Fibroblast of lung (primary cell): ENCODE measurements around the gene AK5. TPM values are rescaled to one million over a fixed set of nuclear protein-coding genes. Genes with fewer than 3 reads are reported as not detected.

Experiments
- DNase-seq, 2 donors: peaks; one replicate each; pipeline versions ENCODE4 v3.0.0 to v3.0.0-alpha.2; 2010; ENCODE audit warnings: low read depth in 2 of 2
- H2AFZ ChIP-seq: 2 replicates; pipeline ENCODE4 v1.5.1; 2012; ENCODE audit warnings: low read length, control low read depth, inconsistent platforms
- H3K27ac ChIP-seq: 2 replicates; pipeline ENCODE4 v1.5.1; 2011; ENCODE audit warnings: low read length, control low read depth; ENCODE audit not compliant: insufficient read depth
- H3K27me3 ChIP-seq: 2 replicates; pipeline ENCODE4 v1.5.1; 2011; ENCODE audit warnings: mild to moderate bottlenecking, low read length; ENCODE audit not compliant: control insufficient read depth, insufficient read depth
- H3K36me3 ChIP-seq: 2 replicates; pipeline ENCODE4 v1.5.1; 2011; ENCODE audit warnings: low read length; ENCODE audit not compliant: control insufficient read depth, insufficient read depth
- H3K4me1 ChIP-seq: 2 replicates; pipeline ENCODE4 v1.5.1; 2011; ENCODE audit warnings: low read length; ENCODE audit not compliant: control insufficient read depth, insufficient read depth; ENCODE audit errors: extremely low read depth
- H3K4me2 ChIP-seq: 2 replicates; pipeline ENCODE4 v1.5.1; 2011; ENCODE audit warnings: low read length, control low read depth; ENCODE audit not compliant: insufficient read depth; ENCODE audit errors: extremely low read depth
- H3K4me3 ChIP-seq, 4 experiments: fragments of 200-600 bp in 1 of 4; sonication (generic) in 1 of 4; replicated peaks in 1 of 4; 2 replicates each; pipeline ENCODE4 v1.5.1; 2011 to 2016; ENCODE audit warnings: low read length in 4 of 4, low read depth in 3 of 4, mild to moderate bottlenecking in 3 of 4, control low read depth in 2 of 4, inconsistent platforms in 1 of 4, mixed read lengths in 1 of 4; ENCODE audit not compliant: insufficient read depth in 1 of 4; ENCODE audit errors: control extremely low read depth in 1 of 4
- H3K79me2 ChIP-seq: 2 replicates; pipeline ENCODE4 v1.5.1; 2012; ENCODE audit warnings: mild to moderate bottlenecking, low read length, inconsistent platforms; ENCODE audit not compliant: control insufficient read depth, insufficient read depth
- H3K9ac ChIP-seq: 2 replicates; pipeline ENCODE4 v1.5.1; 2011; ENCODE audit warnings: mild to moderate bottlenecking, low read length, control low read depth; ENCODE audit not compliant: insufficient read depth
- H3K9me3 ChIP-seq: 2 replicates; pipeline ENCODE4 v1.5.1; 2012; ENCODE audit warnings: low read depth, low read length; ENCODE audit not compliant: control insufficient read depth, insufficient read depth
- H4K20me1 ChIP-seq: 2 replicates; pipeline ENCODE4 v1.5.1; 2011; ENCODE audit warnings: low read length; ENCODE audit not compliant: control insufficient read depth, insufficient read depth; ENCODE audit errors: extremely low read depth
- CTCF ChIP-seq, 2 donors: IDR thresholded peaks in 1 of 2; conservative IDR thresholded peaks in 1 of 2; 1 replicate in 1 of 2; 2 replicates in 1 of 2; pipeline ENCODE4 v1.5.1; 2011 to 2012; ENCODE audit warnings: low read length in 2 of 2, control low read depth in 1 of 2, inconsistent platforms in 1 of 2, low read depth in 1 of 2, mild to moderate bottlenecking in 1 of 2
- EZH2 ChIP-seq: IDR thresholded peaks from 2 replicates; pipeline ENCODE4 v1.5.1; 2012; ENCODE audit warnings: low read length, control low read depth, mild to moderate bottlenecking; ENCODE audit errors: missing control alignments
- polyA plus RNA-seq, 2 donors: library from polyadenylated mRNA; depleted of rRNA in 1 of 2; stranded (reverse) in 1 of 2; unstranded in 1 of 2; fragments of >200 nt; gene quantifications; 2 replicates each; pipeline ENCODE4 v1.2.1, GENCODE V29; 2011 to 2012; ENCODE audit warnings: missing spikeins in 1 of 2
- total RNA-seq: library from RNA; depleted of rRNA; stranded (reverse); fragments of >200 nt; gene quantifications from 2 replicates; pipeline ENCODE4 v1.2.1, GENCODE V29; 2014

Gene AK5
- total and polyA plus RNA-seq, 2 donors (not counting 1 experiment from before 2014, with no cell fraction given), result 37.9 to 87.7 TPM

GRCh38 chr1:77557053-77557452 lies 275.2 kb downstream of the AK5 start:
- Histone ChIP-seq H3K9ac (no peak overlapping the region), H2AFZ (no peak overlapping the region), H3K36me3 (no peaks in the 10 kb centered on the region), H3K27ac (no peak overlapping the region), H4K20me1 (no peaks in the 10 kb centered on the region), H3K4me2 (no peak overlapping the region), H3K4me1 (no peaks in the 10 kb centered on the region), H3K4me3 (no peak overlapping the region), H3K27me3 (no peaks in the 10 kb centered on the region), H3K9me3 (no peaks in the 10 kb centered on the region), H3K79me2 (no peaks in the 10 kb centered on the region)
- peak in 1 of 2 donors; percentile 40 for DNase-seq
- TF ChIP-seq CTCF (conservative IDR thresholded peaks at IDR 0.05 in 1 of 2, IDR thresholded peaks at IDR 0.05 in 1 of 2; ENCODE audit: low read depth in 1 of 2, low read length in 2 of 2) (no peak), EZH2 (no peak)

- H3K4me2 ChIP-seq, result no peak overlapping the region
- no peak overlapping the region for H3K9ac ChIP-seq
- DNase-seq, result no peak
- no peak overlapping the region for H3K4me3 ChIP-seq
- no peaks in the 10 kb centered on the region for H3K9me3 ChIP-seq
- H3K36me3 ChIP-seq, result no peaks in the 10 kb centered on the region
- no peak overlapping the region for H2AFZ ChIP-seq
- H3K27me3 ChIP-seq, result no peaks in the 10 kb centered on the region
- H3K79me2 ChIP-seq, result no peaks in the 10 kb centered on the region
- H3K4me1 ChIP-seq, result no peaks in the 10 kb centered on the region
- TF ChIP-seq EZH2 (no peak), CTCF (conservative IDR thresholded peaks at IDR 0.05 in 1 of 2, IDR thresholded peaks at IDR 0.05 in 1 of 2; ENCODE audit: low read depth in 1 of 2, low read length in 2 of 2) (no peak)
- no peak overlapping the region for H3K27ac ChIP-seq
- H4K20me1 ChIP-seq, result no peaks in the 10 kb centered on the region
Observed at GRCh38 chr1:77558591-77559164, 276.9 kb downstream of the AK5 start.

- DNase-seq, result peak in 1 of 2 donors; percentile 52
- Histone ChIP-seq H2AFZ (no peak overlapping the region), H3K79me2 (no peaks in the 10 kb centered on the region), H3K9me3 (no peaks in the 10 kb centered on the region), H3K4me1 (no peaks in the 10 kb centered on the region), H3K27me3 (no peaks in the 10 kb centered on the region), H3K27ac (no peak overlapping the region), H3K9ac (no peak overlapping the region), H4K20me1 (no peaks in the 10 kb centered on the region), H3K4me3 (no peak overlapping the region), H3K36me3 (peaks cover 2% of the 10 kb centered on the region), H3K4me2 (no peak overlapping the region)
- no peak for TF ChIP-seq CTCF (conservative IDR thresholded peaks at IDR 0.05 in 1 of 2, IDR thresholded peaks at IDR 0.05 in 1 of 2; ENCODE audit: low read depth in 1 of 2, low read length in 2 of 2)
- no peak for TF ChIP-seq EZH2
Observed at GRCh38 chr1:77560741-77561140, 278.9 kb downstream of the AK5 start.
